H7 (cell line): ENCODE measurements around the gene TLR3. TPM values are rescaled to one million over a fixed set of nuclear protein-coding genes. Genes with fewer than 3 reads are reported as not detected.

ENCODE experiments used
- DNase-seq: peaks from one replicate; pipeline ENCODE4 v3.0.0; 2012
- H3K27me3 ChIP-seq: 2 replicates; pipeline ENCODE4 v1.6.0; 2011; ENCODE audit warnings: mild to moderate bottlenecking, low read length; ENCODE audit not compliant: control insufficient read depth, insufficient read depth
- H3K36me3 ChIP-seq: replicated peaks from 2 replicates; pipeline ENCODE4 v1.5.1; 2011; ENCODE audit warnings: low read length; ENCODE audit not compliant: control insufficient read depth, insufficient read depth
- H3K4me3 ChIP-seq: 2 replicates; pipeline ENCODE4 v1.5.1; 2011; ENCODE audit warnings: low read depth, mild to moderate bottlenecking, control low read depth, low read length, moderate library complexity; ENCODE audit not compliant: insufficient read depth
- total RNA-seq: library from RNA; depleted of rRNA; stranded (reverse); fragments of >200 nt; shearing (Covaris generic); gene quantifications from 2 replicates; pipeline ENCODE4 v1.2.3, GENCODE V29; 2014

The TLR3 gene
- total RNA-seq, 1 experiment from 2014 or later, result 1.8 TPM

DNA sequence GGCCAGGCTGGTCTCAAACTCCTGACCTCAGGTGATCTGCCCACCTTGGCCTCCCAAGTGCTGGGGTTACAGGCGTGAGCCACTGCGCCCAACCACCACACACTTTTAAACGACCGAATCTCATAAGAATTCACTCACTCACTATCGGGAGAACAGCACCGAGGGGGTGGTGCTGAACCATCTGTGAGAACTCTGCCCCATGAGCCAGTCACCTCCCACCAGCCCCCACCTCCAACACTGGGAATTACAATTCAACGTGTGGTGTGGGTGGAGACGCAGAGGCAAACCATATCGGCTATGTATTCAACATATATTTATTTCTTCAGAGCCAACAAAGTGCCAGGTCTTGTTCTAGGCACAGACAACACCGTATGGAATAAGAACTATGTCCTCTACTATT, 3.6 kb downstream of the TLR3 start:
- no peaks in the 10 kb centered on the region for H3K27me3 ChIP-seq
- no peak for DNase-seq
- H3K4me3 ChIP-seq, result no peak overlapping the region
- no peaks in the 10 kb centered on the region for H3K36me3 ChIP-seq

DNA sequence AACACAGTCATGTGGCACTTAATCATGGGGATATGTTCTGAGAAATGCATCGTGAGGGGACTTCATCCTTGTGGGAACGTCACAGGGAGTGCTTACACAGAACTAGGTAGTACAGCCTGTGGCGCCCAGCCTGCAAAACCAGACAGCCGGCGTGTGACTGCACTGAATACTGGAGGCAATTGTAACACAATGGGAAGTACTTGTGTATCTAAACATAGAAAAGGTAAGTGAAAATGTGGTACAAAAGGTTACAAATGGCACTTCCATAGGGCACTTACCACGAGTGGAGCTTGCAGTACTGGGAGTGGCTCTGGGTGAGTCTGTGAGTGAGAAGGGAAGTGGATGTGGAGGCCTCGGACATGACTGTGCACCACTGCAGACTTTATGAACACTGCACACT, 5.2 kb downstream of the TLR3 start:
- no peak for DNase-seq
- Histone ChIP-seq H3K36me3 (no peaks in the 10 kb centered on the region), H3K4me3 (no peak overlapping the region), H3K27me3 (no peaks in the 10 kb centered on the region)

DNA sequence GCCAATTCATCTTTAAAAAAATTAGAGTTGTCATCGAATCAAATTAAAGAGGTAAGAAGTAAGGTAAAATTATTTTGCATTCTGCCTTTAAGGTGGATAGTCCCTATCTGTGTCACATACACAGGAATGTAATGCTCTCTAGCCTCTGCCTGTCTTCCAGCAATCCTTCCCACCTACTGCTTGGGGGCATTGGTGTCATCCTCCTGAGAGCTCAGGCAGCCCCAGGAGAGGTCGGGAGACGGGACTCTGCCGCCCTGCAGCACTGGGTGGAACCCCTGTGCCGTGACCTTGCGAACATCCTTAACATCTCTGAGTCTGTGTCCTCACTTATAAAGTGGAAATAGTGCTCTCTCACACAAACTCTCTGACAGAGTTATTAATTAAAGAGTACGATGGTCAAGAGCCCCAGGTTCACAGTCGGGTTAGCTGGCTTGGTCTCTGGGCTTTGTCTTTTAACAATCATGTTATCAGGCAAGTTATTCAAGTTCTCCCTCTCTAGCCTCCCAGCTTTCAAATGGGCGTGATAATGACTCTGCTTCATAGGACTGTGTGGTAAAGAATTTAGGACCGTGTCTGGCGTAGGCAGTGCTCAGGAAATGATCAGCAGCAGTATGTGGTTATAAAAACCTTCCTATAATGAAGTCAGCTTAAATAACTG, 10.2 kb downstream of the TLR3 start:
- H3K36me3 ChIP-seq, result no peaks in the 10 kb centered on the region
- DNase-seq, result peak; percentile 46
- H3K4me3 ChIP-seq, result no peak overlapping the region
- H3K27me3 ChIP-seq, result no peaks in the 10 kb centered on the region

DNA sequence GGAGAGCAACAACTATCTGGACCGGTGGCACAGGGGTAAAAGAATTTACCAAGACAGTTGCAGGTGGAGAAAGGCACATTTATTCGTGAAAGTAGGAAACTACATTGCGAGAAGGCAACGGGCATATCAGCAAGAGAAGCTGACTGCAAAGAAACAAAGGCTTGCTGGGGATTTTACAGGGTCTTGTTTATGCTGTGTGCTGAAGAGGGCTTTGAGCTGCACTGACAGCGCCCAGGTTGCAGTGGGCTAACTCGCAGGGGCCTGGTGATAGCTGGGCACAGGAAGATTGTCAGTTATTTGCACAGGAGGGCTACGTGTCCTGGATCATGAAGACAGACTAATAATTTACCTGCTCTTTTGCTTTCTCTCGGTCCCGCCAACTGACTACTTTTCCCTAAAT, 10.7 kb downstream of the TLR3 start:
- H3K4me3 ChIP-seq, result no peak overlapping the region
- no peak for DNase-seq
- H3K36me3 ChIP-seq, result no peaks in the 10 kb centered on the region
- no peaks in the 10 kb centered on the region for H3K27me3 ChIP-seq

DNA sequence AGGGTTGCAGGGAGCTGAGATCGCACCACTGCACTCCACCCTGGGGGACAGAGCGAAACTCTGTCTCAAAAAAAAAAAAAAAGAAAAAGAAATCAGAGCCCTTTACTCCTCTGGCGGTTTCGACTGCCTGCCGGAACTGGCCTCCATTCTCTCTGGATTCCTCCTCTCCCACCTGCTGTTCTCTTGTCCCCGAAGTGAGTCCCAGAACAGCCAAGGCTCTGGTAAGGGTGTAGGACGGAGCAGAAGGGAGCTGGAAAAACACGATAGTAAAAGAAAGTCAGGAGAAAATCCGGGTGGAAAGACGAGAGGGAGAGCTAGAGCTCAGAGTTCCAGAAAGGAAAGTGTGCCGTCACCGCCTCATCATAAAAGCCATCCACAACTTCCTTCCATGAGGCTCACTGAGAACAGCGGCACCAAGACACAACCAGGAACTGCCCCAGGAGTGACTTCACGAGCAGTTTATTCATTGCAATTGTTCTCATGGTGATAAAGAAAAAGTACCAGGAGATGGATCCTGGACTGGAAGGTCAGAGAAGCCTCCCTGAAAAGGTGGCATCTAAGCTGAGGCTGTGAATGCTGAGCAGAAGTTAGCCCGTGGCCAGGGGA, 12.3 kb downstream of the TLR3 start:
- Histone ChIP-seq H3K4me3 (peak overlapping the region; percentile 17; the same call in 1 of the 2 replicates), H3K27me3 (no peaks in the 10 kb centered on the region), H3K36me3 (no peaks in the 10 kb centered on the region)
- DNase-seq, result peak; percentile 69

DNA sequence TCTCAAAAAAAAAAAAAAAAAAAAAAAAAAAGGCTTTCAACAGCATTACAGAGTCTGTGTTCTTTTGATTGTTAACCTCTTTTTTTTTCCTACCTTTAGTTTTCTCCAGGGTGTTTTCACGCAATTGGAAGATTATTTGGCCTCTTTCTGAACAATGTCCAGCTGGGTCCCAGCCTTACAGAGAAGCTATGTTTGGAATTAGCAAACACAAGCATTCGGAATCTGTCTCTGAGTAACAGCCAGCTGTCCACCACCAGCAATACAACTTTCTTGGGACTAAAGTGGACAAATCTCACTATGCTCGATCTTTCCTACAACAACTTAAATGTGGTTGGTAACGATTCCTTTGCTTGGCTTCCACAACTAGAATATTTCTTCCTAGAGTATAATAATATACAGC, 13.3 kb downstream of the TLR3 start:
- no peak for DNase-seq
- Histone ChIP-seq H3K4me3 (no peak overlapping the region), H3K27me3 (no peaks in the 10 kb centered on the region), H3K36me3 (no peaks in the 10 kb centered on the region)

DNA sequence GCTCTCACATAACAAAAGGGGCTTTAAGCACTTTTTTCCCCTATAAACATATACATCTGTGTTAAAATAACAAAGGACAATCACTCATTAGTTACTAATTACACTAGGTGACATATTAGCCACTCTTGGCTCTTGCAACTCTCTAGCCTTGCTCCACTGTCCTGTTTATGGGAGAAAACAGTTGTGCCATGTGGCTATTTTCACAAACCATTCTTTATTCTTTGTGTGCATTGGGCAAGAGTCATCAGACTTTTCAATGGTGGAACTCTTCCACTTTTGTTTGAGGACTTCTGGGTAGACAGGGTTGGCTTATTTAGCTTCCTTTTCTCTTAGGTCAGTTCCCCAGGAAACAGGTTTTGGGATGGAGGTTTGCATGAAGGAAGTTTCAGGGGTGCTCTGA, 19.6 kb downstream of the TLR3 start:
- H3K36me3 ChIP-seq, result no peaks in the 10 kb centered on the region
- H3K27me3 ChIP-seq, result no peaks in the 10 kb centered on the region
- DNase-seq, result no peak
- H3K4me3 ChIP-seq, result no peak overlapping the region

DNA sequence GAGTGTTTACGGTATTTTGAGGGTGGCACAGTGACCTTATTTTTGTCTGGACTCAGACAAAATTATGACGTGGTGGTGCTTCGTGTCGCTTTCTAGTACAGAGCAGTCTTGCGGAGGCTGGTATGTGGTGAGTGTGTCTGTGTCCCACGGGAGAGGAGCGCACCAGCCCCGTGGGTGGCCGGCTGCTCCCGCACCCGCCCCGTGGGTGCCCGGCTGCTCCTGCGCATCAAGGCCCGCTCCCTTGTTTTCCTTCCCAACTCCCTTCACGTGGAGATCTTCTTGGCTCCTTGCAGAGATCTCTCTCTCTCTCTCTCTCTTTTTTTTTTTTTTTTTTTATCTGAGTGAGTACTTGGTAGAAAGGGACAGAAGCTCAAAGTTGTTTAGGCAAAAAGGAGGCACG, 23.3 kb downstream of the TLR3 start:
- Histone ChIP-seq H3K36me3 (no peaks in the 10 kb centered on the region), H3K4me3 (no peak overlapping the region), H3K27me3 (no peaks in the 10 kb centered on the region; the same call in 1 of the 2 replicates)
- no peak for DNase-seq

DNA sequence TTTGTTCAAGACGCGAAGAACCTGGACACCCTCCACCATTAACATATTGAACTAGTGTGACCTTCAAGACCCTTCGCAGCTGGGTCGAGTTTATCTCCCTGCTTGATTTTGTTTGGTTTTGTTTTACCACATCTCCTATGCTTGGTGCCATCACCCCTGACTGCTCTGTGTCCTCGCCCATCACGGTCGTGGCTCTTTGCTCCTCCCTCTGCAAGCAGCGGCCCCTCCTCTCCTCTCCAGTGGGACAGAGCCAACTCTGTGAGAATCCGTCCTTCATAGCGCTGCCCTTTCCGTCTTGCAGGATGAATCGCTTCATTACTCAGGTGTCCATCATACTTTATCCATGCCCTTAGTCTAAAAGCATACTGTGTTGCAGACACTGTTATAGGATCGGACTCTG, 26.4 kb downstream of the TLR3 start:
- Histone ChIP-seq H3K36me3 (no peaks in the 10 kb centered on the region), H3K27me3 (no peaks in the 10 kb centered on the region; the same call in 1 of the 2 replicates), H3K4me3 (no peak overlapping the region)
- DNase-seq, result no peak

DNA sequence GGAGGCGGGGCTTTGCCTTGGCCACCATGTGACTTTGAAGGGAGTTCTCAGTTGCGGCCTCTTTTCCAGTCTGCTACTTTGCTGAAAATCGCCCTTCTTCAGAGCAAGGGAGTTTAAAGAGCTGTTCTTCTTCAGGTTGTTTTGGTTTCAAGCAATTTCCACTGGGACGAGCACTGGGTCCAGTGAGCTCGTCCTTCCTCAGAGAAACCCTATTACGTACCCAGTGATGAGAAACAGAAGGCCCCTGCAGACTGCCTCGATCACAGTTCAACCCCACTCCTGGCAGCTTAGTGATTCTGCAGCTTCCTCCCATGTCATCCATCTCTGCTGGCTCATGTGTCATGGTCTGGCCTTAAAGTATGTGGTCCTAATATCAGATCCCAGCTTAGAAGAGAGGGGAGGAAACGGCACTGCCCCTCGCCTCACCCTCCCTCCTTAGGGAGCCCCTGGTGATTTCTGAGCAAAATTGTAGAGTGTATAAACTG, 27.8 kb downstream of the TLR3 start:
- DNase-seq, result no peak
- Histone ChIP-seq H3K36me3 (no peaks in the 10 kb centered on the region), H3K27me3 (no peaks in the 10 kb centered on the region; the same call in 1 of the 2 replicates)

DNA sequence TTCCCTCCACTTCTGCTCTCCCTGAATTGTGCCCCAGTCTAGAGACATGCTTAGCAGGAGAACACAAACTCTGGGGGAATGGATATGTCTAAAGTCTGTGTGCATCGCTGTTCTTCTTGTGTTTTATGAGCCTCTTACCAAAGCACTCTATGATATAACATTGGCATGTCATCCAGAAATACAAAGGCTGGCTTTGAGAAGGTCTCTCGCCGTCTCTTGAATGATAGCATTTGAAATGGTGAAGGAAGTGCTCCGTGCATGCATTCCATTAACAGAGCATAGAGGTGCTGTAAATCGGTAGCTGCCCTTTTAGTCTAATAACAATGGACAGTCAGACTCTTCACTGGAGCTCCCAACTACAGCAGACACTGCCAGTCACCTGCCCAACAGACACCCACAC, 28.4 kb downstream of the TLR3 start:
- no peak for DNase-seq
- H3K4me3 ChIP-seq, result no peak overlapping the region
- no peaks in the 10 kb centered on the region; the same call in none of the 2 replicates for H3K27me3 ChIP-seq
- no peaks in the 10 kb centered on the region for H3K36me3 ChIP-seq

More for the DNA sequence above, 27.8 kb downstream of the TLR3 start:
- no peak overlapping the region for H3K4me3 ChIP-seq

DNA sequence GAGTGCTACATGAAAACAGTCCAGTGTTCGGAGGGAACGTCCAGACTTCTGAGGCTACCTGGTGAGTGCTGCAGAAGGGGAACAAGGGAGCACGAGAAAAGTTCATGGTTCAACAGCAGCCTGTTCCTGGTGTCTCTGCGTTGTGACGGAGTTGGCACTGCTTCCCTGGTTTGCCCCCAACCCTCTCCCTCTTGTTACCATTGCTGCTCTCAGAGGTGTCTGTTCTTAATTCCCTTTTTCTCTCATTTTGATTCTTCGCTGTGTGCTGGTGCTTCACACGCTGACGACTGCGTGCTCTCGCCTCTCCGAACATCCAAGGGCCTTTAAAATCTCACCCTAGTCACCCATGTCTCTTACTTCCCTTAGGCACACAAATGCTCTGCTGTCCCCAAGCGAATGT, 34.0 kb downstream of the TLR3 start:
- Histone ChIP-seq H3K27me3 (peaks cover 25% of the 10 kb centered on the region), H3K4me3 (no peak overlapping the region), H3K36me3 (no peaks in the 10 kb centered on the region)
- DNase-seq, result no peak

DNA sequence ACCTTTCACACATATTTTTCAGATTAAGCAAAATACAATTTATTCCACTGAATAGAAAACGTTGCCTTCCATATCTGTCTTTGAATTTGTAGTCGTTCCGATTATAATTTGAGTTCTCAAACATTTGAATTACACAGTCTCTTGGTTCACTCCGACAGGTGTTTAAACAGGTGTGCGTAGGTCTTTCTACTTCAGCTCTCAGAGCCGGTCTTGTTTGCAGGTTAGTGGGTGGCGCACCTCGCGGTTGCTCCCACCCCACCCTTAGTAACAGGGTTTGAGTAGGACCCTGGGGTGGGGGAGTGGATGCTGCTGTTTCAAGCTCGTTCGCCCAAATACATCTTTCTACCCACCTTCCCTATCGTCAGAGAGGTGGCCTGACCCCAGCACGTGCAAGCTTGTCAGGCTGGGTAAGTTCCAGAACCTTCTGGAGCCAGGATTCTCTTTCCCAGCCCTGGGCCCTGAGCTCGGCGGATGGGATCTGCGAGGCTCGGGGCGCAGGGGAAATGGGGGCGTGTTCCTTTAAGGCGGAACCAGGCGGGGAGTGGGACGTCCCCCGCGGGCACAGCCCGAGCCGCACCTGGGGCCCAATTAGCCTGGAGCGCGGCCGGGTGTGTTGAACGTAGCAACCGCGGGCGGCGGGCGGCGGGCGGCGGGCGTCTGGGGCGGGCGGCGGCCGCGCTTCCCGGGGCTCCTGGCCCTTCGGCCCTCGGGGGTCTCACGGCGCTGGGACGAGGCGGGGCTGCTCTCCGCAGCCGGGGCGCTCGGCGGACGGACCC, 35.3 kb downstream of the TLR3 start, which contains the start of gene FAM149A:
Gene FAM149A (plus strand): TSS at position 591 of the 776 bp plus-strand sequence.
- H3K27me3 ChIP-seq, result peaks cover 25% of the 10 kb centered on the region
- DNase-seq, result peak; percentile 86

DNA sequence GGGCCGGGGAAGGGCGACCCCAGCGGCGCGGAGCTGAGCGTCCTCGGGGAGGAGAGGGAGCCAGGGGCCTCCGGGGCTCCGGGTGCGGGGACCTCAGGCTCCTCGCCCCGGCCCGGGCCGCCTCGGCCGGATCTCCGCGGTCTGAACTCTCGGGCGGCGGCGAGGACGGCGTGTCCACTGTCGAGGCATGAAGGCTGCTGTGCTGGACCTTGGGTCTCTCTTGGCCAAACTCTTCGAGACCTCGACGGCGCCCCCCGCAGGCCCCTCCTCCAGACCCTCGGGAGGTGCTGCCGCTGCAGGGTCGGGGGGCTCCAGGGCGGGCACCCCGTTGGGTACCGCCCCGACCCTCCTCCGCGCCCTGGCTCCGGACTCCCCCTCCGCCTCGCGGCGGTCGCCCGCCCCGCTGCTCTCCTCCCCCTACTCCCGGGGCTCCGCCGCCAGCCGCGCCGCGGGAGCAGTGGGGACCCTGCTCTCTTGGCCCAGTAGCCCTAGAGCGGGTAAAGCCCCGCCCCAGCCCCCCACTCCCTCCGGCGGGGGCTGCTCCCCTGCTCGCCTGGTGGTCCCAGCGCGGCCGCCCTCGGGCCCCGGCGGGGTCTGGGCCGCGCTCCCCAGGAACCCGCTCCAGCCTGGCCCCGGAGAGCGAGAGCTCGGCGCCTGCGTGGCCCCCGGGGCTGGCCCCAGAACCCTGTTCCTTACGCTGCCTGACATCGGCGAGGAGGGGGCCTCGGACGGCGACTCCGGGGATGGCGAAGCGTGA, 36.1 kb downstream of the TLR3 start:
- Histone ChIP-seq H3K36me3 (no peaks in the 10 kb centered on the region), H3K4me3 (peak overlapping the region; percentile 59), H3K27me3 (peaks cover 25% of the 10 kb centered on the region)
- peak; percentile 87 for DNase-seq

More for the DNA sequence above, 35.3 kb downstream of the TLR3 start, which contains the start of gene FAM149A:
- Histone ChIP-seq H3K36me3 (no peaks in the 10 kb centered on the region), H3K4me3 (peak within 1 kb of the TSS; percentile 59)
